K562 (cell line): ENCODE measurements around the gene EML3. TPM values are rescaled to one million over a fixed set of nuclear protein-coding genes. Genes with fewer than 3 reads are reported as not detected.

Experiments
- BACH1 ChIP-seq: fragments of 200-800 bp; sonication (Bioruptor generic); IDR thresholded peaks from 2 replicates; pipeline ENCODE4 v1.6.1; 2016; ENCODE audit warnings: missing genetic modification characterization, missing compliant biosample characterization
- BDP1 ChIP-seq: IDR thresholded peaks from 3 replicates; pipeline ENCODE4 v1.6.1; 2011; ENCODE audit not compliant: insufficient read length, insufficient read depth
- FOXM1 ChIP-seq, 2 experiments: fragments of 450-650 bp in 1 of 2; sonication (generic) in 1 of 2; formaldehyde crosslinking in 1 of 2; IDR thresholded peaks; 2 replicates each; pipeline versions ENCODE4 v1.6.1 to v1.9.0; 2017 to 2022; ENCODE audit warnings: low read depth in 2 of 2, mild to moderate bottlenecking in 2 of 2, missing genetic modification reagents in 1 of 2, moderate library complexity in 1 of 2
- GABPA ChIP-seq: fragments of 200-800 bp; sonication (Bioruptor generic); conservative IDR thresholded peaks from 2 replicates; pipeline ENCODE4 v1.6.1; 2016; ENCODE audit warnings: low read depth, missing genetic modification characterization, missing compliant biosample characterization
- RFX7 ChIP-seq: fragments of 250-450 bp; sonication (Bioruptor Pico); IDR thresholded peaks from 2 replicates; pipeline ENCODE4 v1.5.1; 2021; ENCODE audit warnings: mild to moderate bottlenecking
- SMAD3 ChIP-seq: fragments of 450-650 bp; formaldehyde crosslinking; conservative IDR thresholded peaks from 2 replicates; pipeline ENCODE4 v1.4.0; 2020; ENCODE audit warnings: mild to moderate bottlenecking
- STAT5B ChIP-seq: fragments of 250-450 bp; sonication (Bioruptor Pico); IDR thresholded peaks from 2 replicates; pipeline ENCODE4 v1.8.0; 2021; ENCODE audit warnings: mild to moderate bottlenecking, inconsistent platforms
- TAF9B ChIP-seq: fragments of 450-650 bp; IDR thresholded peaks from 2 replicates; pipeline ENCODE4 v1.6.1; 2018; ENCODE audit warnings: mild to moderate bottlenecking; ENCODE audit not compliant: partially characterized antibody
- TEAD2 ChIP-seq: fragments of 450-650 bp; IDR thresholded peaks from 2 replicates; pipeline ENCODE4 v1.6.1; 2016; ENCODE audit warnings: missing genetic modification characterization, control low read depth, missing compliant biosample characterization
- XRCC5 ChIP-seq: fragments of 200-400 bp; formaldehyde crosslinking; IDR thresholded peaks from 2 replicates; pipeline ENCODE4 v1.6.1; 2017; ENCODE audit warnings: low read depth, mild to moderate bottlenecking, low read length
- ZNF232 ChIP-seq: sonication (generic); formaldehyde crosslinking; IDR thresholded peaks from 2 replicates; pipeline ENCODE4 v1.8.0; 2022; ENCODE audit warnings: mild to moderate bottlenecking, missing genetic modification reagents
- polyA plus RNA-seq, 8 experiments: library from polyadenylated mRNA; depleted of rRNA in 4 of 8; stranded (reverse) in 5 of 8; unstranded in 3 of 8; fragments of >200 nt; fragmentation: Nextera tagmentation in 2 of 8; fragmentation: Illumina TruSeq in 1 of 8; extraction: Ambion mirVana in 2 of 8; extraction: Trizol in 1 of 8; gene quantifications; 2 replicates each; pipeline versions ENCODE4 v1.2.1 to v1.2.3, GENCODE V29; 2011 to 2014; ENCODE audit warnings: inconsistent platforms in 1 of 8, missing spikeins in 1 of 8
- total RNA-seq, 7 experiments: library from RNA; depleted of rRNA in 6 of 7; stranded (reverse); fragments of >200 nt in 6 of 7; fragmentation: Illumina TruSeq in 2 of 7; extraction: Trizol in 2 of 7; gene quantifications; 2 replicates each; pipeline versions ENCODE4 v1.2.1 to v1.2.3, GENCODE V29; 2011 to 2021; ENCODE audit warnings: low replicate concordance in 1 of 7
- TF ChIP-seq, protein P1 (sequence below), 2 experiments: fragments of 450-650 bp; formaldehyde crosslinking in 1 of 2; IDR thresholded peaks; 2 replicates each; pipeline versions ENCODE4 v1.4.0 to v1.6.1; 2014 to 2020; ENCODE audit warnings: mild to moderate bottlenecking in 2 of 2, borderline replicate concordance in 1 of 2, low read depth in 1 of 2
- TF ChIP-seq, protein P2 (sequence below): fragments of 250-450 bp; sonication (Bioruptor Pico); IDR thresholded peaks from 2 replicates; pipeline ENCODE4 v1.5.0; 2021; ENCODE audit warnings: mild to moderate bottlenecking, borderline replicate concordance
- TF ChIP-seq, protein P3 (sequence below): sonication (generic); formaldehyde crosslinking; IDR thresholded peaks from 2 replicates; pipeline ENCODE4 v1.8.0; 2022; ENCODE audit warnings: missing genetic modification reagents, mild to moderate bottlenecking, moderate library complexity, borderline replicate concordance

EML3 gene
- total and polyA plus RNA-seq, 9 of the 15 experiments (the other 6 are each of a cell fraction or from before 2014, with no cell fraction given): 0.32 to 90.5 (median 26.4) TPM

DNA sequence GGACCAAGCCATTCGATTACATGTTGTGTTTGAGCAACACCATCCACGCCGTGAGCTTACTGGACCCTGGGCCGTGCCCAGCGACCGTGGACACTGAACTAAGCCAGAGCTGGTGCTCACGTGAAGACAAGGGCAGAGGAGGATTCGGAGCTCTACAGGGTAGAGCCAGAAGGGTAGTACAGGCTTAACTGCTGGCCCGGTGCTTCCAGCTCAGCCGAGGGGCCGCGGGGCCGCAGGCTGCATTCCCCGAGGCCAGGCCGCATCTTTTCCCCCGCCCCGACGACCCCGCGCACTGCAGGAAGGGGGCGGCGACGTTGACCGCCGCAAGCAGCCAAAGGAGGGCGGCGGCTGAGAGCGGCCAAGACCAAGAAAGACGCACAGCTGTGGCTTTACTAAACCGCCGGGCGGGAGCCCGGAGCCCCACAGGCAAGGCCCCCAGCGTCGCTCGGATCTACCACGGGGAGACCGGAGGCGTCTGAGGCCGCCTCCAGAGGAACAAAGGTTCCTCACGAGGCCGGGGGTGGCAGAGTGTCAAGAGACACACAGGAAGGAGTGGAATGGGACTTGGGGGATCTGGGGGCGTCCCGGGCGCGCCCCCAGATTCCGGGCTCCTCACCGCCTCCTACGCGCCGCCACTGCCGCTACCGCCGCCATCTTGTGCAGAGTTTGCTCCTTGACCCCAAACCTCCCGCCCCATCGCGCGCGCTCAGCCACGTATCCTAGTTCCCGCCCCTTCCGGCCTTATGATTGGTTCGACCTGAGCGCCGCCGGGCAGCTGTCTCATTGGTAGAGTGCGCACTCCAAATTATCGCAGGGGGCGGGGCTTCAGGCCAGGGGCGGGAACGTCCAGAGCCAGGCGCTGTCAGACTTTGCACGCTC lies 33.6 kb upstream of the EML3 start, which contains the start of gene GANAB (continued):
- TF ChIP-seq, protein P1, sequence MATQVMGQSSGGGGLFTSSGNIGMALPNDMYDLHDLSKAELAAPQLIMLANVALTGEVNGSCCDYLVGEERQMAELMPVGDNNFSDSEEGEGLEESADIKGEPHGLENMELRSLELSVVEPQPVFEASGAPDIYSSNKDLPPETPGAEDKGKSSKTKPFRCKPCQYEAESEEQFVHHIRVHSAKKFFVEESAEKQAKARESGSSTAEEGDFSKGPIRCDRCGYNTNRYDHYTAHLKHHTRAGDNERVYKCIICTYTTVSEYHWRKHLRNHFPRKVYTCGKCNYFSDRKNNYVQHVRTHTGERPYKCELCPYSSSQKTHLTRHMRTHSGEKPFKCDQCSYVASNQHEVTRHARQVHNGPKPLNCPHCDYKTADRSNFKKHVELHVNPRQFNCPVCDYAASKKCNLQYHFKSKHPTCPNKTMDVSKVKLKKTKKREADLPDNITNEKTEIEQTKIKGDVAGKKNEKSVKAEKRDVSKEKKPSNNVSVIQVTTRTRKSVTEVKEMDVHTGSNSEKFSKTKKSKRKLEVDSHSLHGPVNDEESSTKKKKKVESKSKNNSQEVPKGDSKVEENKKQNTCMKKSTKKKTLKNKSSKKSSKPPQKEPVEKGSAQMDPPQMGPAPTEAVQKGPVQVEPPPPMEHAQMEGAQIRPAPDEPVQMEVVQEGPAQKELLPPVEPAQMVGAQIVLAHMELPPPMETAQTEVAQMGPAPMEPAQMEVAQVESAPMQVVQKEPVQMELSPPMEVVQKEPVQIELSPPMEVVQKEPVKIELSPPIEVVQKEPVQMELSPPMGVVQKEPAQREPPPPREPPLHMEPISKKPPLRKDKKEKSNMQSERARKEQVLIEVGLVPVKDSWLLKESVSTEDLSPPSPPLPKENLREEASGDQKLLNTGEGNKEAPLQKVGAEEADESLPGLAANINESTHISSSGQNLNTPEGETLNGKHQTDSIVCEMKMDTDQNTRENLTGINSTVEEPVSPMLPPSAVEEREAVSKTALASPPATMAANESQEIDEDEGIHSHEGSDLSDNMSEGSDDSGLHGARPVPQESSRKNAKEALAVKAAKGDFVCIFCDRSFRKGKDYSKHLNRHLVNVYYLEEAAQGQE (IDR thresholded peaks at IDR 0.05; ENCODE audit: borderline replicate concordance): no peak
- TF ChIP-seq, protein P1 (CRISPR knock-in tag; IDR thresholded peaks at IDR 0.05; ENCODE audit: low read depth): peak; percentile 70; the same call in 1 of the 2 replicates
- TF ChIP-seq XRCC5: 0 out of 2 replicates have a peak, but pooled peaks have one; percentile 17
- no peak; the same call in 1 of the 2 replicates for TF ChIP-seq ZNF232
- TF ChIP-seq BDP1: no peak
- no peak for TF ChIP-seq SMAD3 (CRISPR knock-in tag)
- TF ChIP-seq, protein P2, sequence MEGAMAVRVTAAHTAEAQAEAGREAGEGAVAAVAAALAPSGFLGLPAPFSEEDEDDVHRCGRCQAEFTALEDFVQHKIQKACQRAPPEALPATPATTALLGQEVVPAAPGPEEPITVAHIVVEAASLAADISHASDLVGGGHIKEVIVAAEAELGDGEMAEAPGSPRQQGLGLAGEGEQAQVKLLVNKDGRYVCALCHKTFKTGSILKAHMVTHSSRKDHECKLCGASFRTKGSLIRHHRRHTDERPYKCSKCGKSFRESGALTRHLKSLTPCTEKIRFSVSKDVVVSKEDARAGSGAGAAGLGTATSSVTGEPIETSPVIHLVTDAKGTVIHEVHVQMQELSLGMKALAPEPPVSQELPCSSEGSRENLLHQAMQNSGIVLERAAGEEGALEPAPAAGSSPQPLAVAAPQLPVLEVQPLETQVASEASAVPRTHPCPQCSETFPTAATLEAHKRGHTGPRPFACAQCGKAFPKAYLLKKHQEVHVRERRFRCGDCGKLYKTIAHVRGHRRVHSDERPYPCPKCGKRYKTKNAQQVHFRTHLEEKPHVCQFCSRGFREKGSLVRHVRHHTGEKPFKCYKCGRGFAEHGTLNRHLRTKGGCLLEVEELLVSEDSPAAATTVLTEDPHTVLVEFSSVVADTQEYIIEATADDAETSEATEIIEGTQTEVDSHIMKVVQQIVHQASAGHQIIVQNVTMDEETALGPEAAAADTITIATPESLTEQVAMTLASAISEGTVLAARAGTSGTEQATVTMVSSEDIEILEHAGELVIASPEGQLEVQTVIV (CRISPR knock-in tag): no peak
- TF ChIP-seq BACH1 (tag): no peak
- no peak for TF ChIP-seq TEAD2 (tag)
- no peak for TF ChIP-seq RFX7 (CRISPR knock-in tag)
- TF ChIP-seq STAT5B (CRISPR knock-in tag): no peak
- TF ChIP-seq TAF9B: peak; percentile 81
- TF ChIP-seq, protein P3, sequence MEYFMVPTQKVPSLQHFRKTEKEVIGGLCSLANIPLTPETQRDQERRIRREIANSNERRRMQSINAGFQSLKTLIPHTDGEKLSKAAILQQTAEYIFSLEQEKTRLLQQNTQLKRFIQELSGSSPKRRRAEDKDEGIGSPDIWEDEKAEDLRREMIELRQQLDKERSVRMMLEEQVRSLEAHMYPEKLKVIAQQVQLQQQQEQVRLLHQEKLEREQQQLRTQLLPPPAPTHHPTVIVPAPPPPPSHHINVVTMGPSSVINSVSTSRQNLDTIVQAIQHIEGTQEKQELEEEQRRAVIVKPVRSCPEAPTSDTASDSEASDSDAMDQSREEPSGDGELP (CRISPR knock-in tag): peak; percentile 82
- TF ChIP-seq GABPA (tag): peak; percentile 88
- TF ChIP-seq FOXM1 (IDR thresholded peaks at IDR 0.05; ENCODE audit: low read depth): no peak
- TF ChIP-seq FOXM1 (CRISPR knock-in tag; IDR thresholded peaks at IDR 0.05; ENCODE audit: low read depth): no peak; the same call in 1 of the 2 replicates
